Psoas muscle (tissue), 8 donors: Measurements from ENCODE around the gene PPP1R12B. TPM values are rescaled to one million over a fixed set of nuclear protein-coding genes. Genes with fewer than 3 reads are reported as not detected.
"Not testable (repeated sequence)": the region's sequence is repeated elsewhere in the genome, so short reads cannot be mapped to it uniquely, and the experiment has no call there.

Experiments
- ATAC-seq, 4 donors: fragments of 200-7000 bp; cut with Tn5 transposase; one replicate each; pipeline ENCODE4 v1.9.1; 2020; ENCODE audit warnings: moderate library complexity in 3 of 4, mild to moderate bottlenecking in 2 of 4
- DNase-seq, 2 donors: peaks; one replicate each; pipeline ENCODE4 v3.0.0-alpha.2; 2020
- H3K27ac ChIP-seq: fragments of 200-600 bp; one replicate; pipeline ENCODE4 v1.8.0; 2022
- H3K27me3 ChIP-seq, 3 donors: fragments of 200-600 bp in 1 of 3; one replicate each; pipeline versions ENCODE4 v1.6.1 to v1.8.0; 2013 to 2022; ENCODE audit warnings: low read length in 2 of 3, mild to moderate bottlenecking in 2 of 3, moderate library complexity in 1 of 3; ENCODE audit not compliant: insufficient read depth in 3 of 3
- H3K36me3 ChIP-seq, 2 donors: fragments of 200-600 bp in 1 of 2; one replicate each; pipeline versions ENCODE4 v1.6.1 to v1.8.0; 2013 to 2022; ENCODE audit warnings: low read depth in 1 of 2, mild to moderate bottlenecking in 1 of 2, moderate library complexity in 1 of 2; ENCODE audit not compliant: insufficient read depth in 1 of 2
- H3K4me1 ChIP-seq: fragments of 200-600 bp; one replicate; pipeline ENCODE4 v1.8.0; 2022
- H3K4me3 ChIP-seq: fragments of 200-600 bp; one replicate; pipeline ENCODE4 v1.8.0; 2022; ENCODE audit warnings: mild to moderate bottlenecking
- H3K9me3 ChIP-seq: fragments of 200-600 bp; one replicate; pipeline ENCODE4 v1.8.0; 2022
- CTCF ChIP-seq: fragments of 200-600 bp; IDR thresholded peaks from one replicate; pipeline ENCODE4 v1.8.0; 2022; ENCODE audit warnings: antibody characterized with exemption
- WGBS, 3 donors: extraction: QIAGEN DNeasy Blood & Tissue Kit; methylation state at CpG; one replicate each; pipeline versions ENCODE4 v1.1.6 to v1.1.7; 2013; 5-methylcytosine and 5-hydroxymethylcytosine counted together
- intact Hi-C, 2 donors: fragments of 100-400 bp; cut with DNase I; formaldehyde crosslinking; loops; one replicate each; pipeline versions ENCODE4 v1.11.0 to v1.14.2; 2022
- polyA plus RNA-seq, 3 donors: library from polyadenylated mRNA; stranded (reverse); fragments of 200-250 nt; gene quantifications; one replicate each; pipeline ENCODE4 v1.2.3, GENCODE V29; 2013
- total RNA-seq, 4 donors: library from RNA; stranded (reverse); fragmentation: NEBNext Ultra II Directional in 2 of 4; extraction: Animal tissue kit (Norgen Biotek cat#: 25700) in 2 of 4; gene quantifications; one replicate each; pipeline versions ENCODE4 v1.2.1 to v1.2.4, GENCODE V29; 2021 to 2023
- donor health status: healthy with polysubstance abuse.
- donor health status: DM: no; HTN: no; CAD: no; lungs with moderate emphysema.
- donor health status: Bipolar disorder and iron deficiency.
- donor health status: healthy.
- donor health status: DM: yes; HTN: yes; CAD: no.
- donor health status: DM: no; HTN: no; CAD: no.
- donor health status: DM: no; HTN: no; CAD: no.
- donor health status: DM: yes; HTN: yes; CAD: no.

The PPP1R12B gene
- total and polyA plus RNA-seq, 7 donors: 8.3 to 189 (median 86.1) TPM

- 88 to 90% (median 89%) methylated on average over 2 of the region's 2 CpGs for WGBS, 3 donors
- peaks cover 35% of the 10 kb centered on the region for H3K4me1 ChIP-seq
- ATAC-seq: no peak
Observed at GRCh38 chr1:202521886-202522285, 173.4 kb downstream of the PPP1R12B start.

GRCh38 chr1:202526056-202526455 lies 177.6 kb downstream of the PPP1R12B start:
- H3K9me3 ChIP-seq, intact Hi-C loops, H3K36me3 ChIP-seq, H3K27me3 ChIP-seq, ATAC-seq, H3K4me3 ChIP-seq, H3K27ac ChIP-seq, DNase-seq: not testable (repeated sequence)
- H3K4me1 ChIP-seq: peaks cover 10% of the 10 kb centered on the region
- WGBS, 3 donors: 31 to 52% (median 32%) methylated on average over 1 of the region's 1 CpG

More at GRCh38 chr1:202521886-202522285, 173.4 kb downstream of the PPP1R12B start:
- no peak for TF ChIP-seq CTCF
- DNase-seq: no peak
- intact Hi-C loops: no loop called here
- Histone ChIP-seq H3K36me3 (no peaks in the 10 kb centered on the region), H3K9me3 (no peaks in the 10 kb centered on the region), H3K4me3 (no peak overlapping the region), H3K27ac (no peak overlapping the region), H3K27me3 (no peaks in the 10 kb centered on the region)

GRCh38 chr1:202528096-202528722 lies 179.7 kb downstream of the PPP1R12B start:
- H3K4me3 ChIP-seq, H3K27ac ChIP-seq, DNase-seq, intact Hi-C loops, H3K27me3 ChIP-seq, H3K9me3 ChIP-seq, H3K36me3 ChIP-seq: not testable (repeated sequence)
- peaks cover 10% of the 10 kb centered on the region for H3K4me1 ChIP-seq
- peak in 1 of 4 donors; percentile 33 for ATAC-seq
- WGBS, 3 donors: 73 to 97% (median 87%) methylated on average over 2 to 3 of the region's 3 CpGs

GRCh38 chr1:202530686-202531085 lies 182.2 kb downstream of the PPP1R12B start:
- H3K27ac ChIP-seq, ATAC-seq, H3K36me3 ChIP-seq, H3K27me3 ChIP-seq, H3K4me3 ChIP-seq, H3K9me3 ChIP-seq, DNase-seq, intact Hi-C loops: not testable (repeated sequence)
- peaks cover 10% of the 10 kb centered on the region for H3K4me1 ChIP-seq
- WGBS, 3 donors: 89 to 94% (median 92%) methylated on average over 1 of the region's 1 CpG

GRCh38 chr1:202531472-202531811 lies 182.9 kb downstream of the PPP1R12B start:
- intact Hi-C loops: no loop called here
- Histone ChIP-seq H3K27me3 (no peaks in the 10 kb centered on the region), H3K4me1 (peaks cover 2% of the 10 kb centered on the region), H3K9me3 (no peaks in the 10 kb centered on the region), H3K36me3 (no peaks in the 10 kb centered on the region), H3K27ac (no peak overlapping the region), H3K4me3 (no peak overlapping the region)
- DNase-seq: no peak
- no peak for TF ChIP-seq CTCF
- ATAC-seq: no peak
- 76 to 82% (median 77%) methylated on average over 1 of the region's 1 CpG for WGBS, 3 donors

- H3K9me3 ChIP-seq, H3K4me3 ChIP-seq, intact Hi-C loops, H3K36me3 ChIP-seq, H3K27me3 ChIP-seq, DNase-seq, H3K4me1 ChIP-seq: not testable (repeated sequence)
- peak overlapping the region; percentile 8 for H3K27ac ChIP-seq
- peak in 2 of 4 donors; percentile 58 to 68 for ATAC-seq
- 55 to 72% (median 61%) methylated on average over 6 of the region's 6 CpGs for WGBS, 3 donors
Observed at GRCh38 chr1:202531812-202532616, 183.5 kb downstream of the PPP1R12B start.

- DNase-seq, H3K27me3 ChIP-seq, H3K9me3 ChIP-seq, H3K36me3 ChIP-seq, intact Hi-C loops: not testable (repeated sequence)
- Histone ChIP-seq H3K4me1 (peaks cover 30% of the 10 kb centered on the region), H3K27ac (peak overlapping the region; percentile 73), H3K4me3 (peak overlapping the region; percentile 51)
- peak in 3 of 4 donors; percentile 14 to 24 (median 19) for ATAC-seq
- 14 to 18% (median 14%) methylated on average over 5 of the region's 5 CpGs for WGBS, 3 donors
Observed at GRCh38 chr1:202539166-202539574, 190.7 kb downstream of the PPP1R12B start.

- peak overlapping the region; percentile 51 for H3K4me3 ChIP-seq
- H3K9me3 ChIP-seq, ATAC-seq, DNase-seq, H3K36me3 ChIP-seq, intact Hi-C loops, H3K27me3 ChIP-seq: not testable (repeated sequence)
- H3K27ac ChIP-seq: peak overlapping the region; percentile 73
- 31 to 41% (median 39%) methylated on average over 5 of the region's 5 CpGs for WGBS, 3 donors
- peaks cover 33% of the 10 kb centered on the region for H3K4me1 ChIP-seq
Observed at GRCh38 chr1:202539583-202539982, 191.1 kb downstream of the PPP1R12B start.
